Colonic mucosa (tissue), 4 donors: ENCODE results near the gene FLOT1. TPM values are rescaled to one million over a fixed set of nuclear protein-coding genes. Genes with fewer than 3 reads are reported as not detected.

Experiments used
- DNase-seq: peaks from one replicate; pipeline ENCODE4 v3.0.0-alpha.2; 2020
- H3K27ac ChIP-seq: fragments of 200-600 bp; one replicate; pipeline ENCODE4 v1.8.0; 2021
- H3K27me3 ChIP-seq: fragments of 200-600 bp; one replicate; pipeline ENCODE4 v1.8.0; 2021
- H3K36me3 ChIP-seq: fragments of 200-600 bp; one replicate; pipeline ENCODE4 v1.8.0; 2021
- H3K4me1 ChIP-seq: fragments of 200-600 bp; one replicate; pipeline ENCODE4 v1.8.0; 2021; ENCODE audit warnings: mild to moderate bottlenecking
- H3K4me3 ChIP-seq: fragments of 200-600 bp; one replicate; pipeline ENCODE4 v1.8.0; 2021
- H3K9ac ChIP-seq, 2 donors: one replicate each; pipeline ENCODE4 v1.7.0; 2013; ENCODE audit warnings: control low read depth in 2 of 2, low read depth in 2 of 2, low read length in 2 of 2
- H3K9me3 ChIP-seq: fragments of 200-600 bp; one replicate; pipeline ENCODE4 v1.8.0; 2021
- intact Hi-C: fragments of 100-400 bp; cut with DNase I; formaldehyde crosslinking; loops from one replicate; pipeline ENCODE4 v1.14.1; 2022
- total RNA-seq, 2 donors: library from RNA; stranded (reverse); fragmentation: NEBNext Ultra II Directional in 1 of 2; extraction: Animal tissue kit (Norgen Biotek cat#: 25700) in 1 of 2; gene quantifications; one replicate each; pipeline ENCODE4 v1.2.1, GENCODE V29; 2021
- TF ChIP-seq, protein P1 (sequence below): fragments of 200-600 bp; IDR thresholded peaks from one replicate; pipeline ENCODE4 v1.8.0; 2022; ENCODE audit warnings: antibody characterized with exemption, mild to moderate bottlenecking
- donor health status: healthy.
- donor health status: DM: no; HTN: no; CAD: no.
- donor health status: DM: no; HTN: no; CAD: no.

Gene FLOT1
- total RNA-seq, 2 donors from 2014 or later = 130 to 158 TPM

DNA sequence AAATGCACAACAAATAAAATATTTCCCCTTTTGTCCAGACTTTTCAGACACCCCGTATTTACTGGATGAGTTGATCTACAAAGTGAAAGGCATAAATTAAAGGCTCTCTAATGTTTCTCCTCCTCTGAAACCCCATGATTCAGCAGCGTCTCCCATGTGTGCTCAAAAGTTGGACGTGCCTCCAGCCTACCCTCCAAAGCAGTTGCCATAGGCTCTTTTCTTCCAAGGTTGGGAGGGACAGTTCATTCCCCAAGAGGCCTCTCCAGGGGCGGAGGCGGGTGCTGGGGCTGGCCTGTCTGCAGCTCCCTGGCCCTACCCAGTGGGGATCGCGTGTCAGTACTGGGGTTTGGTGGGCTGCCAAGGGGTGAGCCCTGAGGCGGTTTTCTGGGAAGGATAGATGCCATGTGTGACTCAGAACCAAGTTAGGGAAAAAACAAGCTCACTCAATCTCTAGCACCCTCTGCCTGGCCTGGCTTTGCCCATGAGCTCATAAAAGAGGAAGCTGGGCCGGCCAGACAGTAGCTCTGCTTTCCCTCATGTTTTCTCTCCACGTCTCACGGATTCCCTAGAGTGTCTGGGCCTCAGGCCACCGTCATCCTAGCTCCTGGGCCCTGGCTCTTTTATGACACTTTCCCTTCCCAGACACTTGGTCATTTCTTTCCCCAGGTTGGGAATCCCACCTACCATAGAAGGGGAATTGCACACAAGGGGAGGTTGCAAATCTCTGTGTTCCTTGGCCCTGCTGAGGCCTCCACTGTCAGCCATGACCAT is 9.9 kb upstream of the FLOT1 start:
- TF ChIP-seq, protein P1, sequence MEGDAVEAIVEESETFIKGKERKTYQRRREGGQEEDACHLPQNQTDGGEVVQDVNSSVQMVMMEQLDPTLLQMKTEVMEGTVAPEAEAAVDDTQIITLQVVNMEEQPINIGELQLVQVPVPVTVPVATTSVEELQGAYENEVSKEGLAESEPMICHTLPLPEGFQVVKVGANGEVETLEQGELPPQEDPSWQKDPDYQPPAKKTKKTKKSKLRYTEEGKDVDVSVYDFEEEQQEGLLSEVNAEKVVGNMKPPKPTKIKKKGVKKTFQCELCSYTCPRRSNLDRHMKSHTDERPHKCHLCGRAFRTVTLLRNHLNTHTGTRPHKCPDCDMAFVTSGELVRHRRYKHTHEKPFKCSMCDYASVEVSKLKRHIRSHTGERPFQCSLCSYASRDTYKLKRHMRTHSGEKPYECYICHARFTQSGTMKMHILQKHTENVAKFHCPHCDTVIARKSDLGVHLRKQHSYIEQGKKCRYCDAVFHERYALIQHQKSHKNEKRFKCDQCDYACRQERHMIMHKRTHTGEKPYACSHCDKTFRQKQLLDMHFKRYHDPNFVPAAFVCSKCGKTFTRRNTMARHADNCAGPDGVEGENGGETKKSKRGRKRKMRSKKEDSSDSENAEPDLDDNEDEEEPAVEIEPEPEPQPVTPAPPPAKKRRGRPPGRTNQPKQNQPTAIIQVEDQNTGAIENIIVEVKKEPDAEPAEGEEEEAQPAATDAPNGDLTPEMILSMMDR = no peak
- H3K36me3 ChIP-seq = no peaks in the 10 kb centered on the region
- peaks cover 10% of the 10 kb centered on the region for H3K4me1 ChIP-seq
- peak overlapping the region in 1 of 2 donors; percentile 27 for H3K9ac ChIP-seq
- no peaks in the 10 kb centered on the region for H3K9me3 ChIP-seq
- peak overlapping the region; percentile 56 for H3K27ac ChIP-seq
- intact Hi-C loops = no loop called here
- DNase-seq = peak; percentile 77
- no peak overlapping the region for H3K4me3 ChIP-seq
- H3K27me3 ChIP-seq = no peaks in the 10 kb centered on the region

DNA sequence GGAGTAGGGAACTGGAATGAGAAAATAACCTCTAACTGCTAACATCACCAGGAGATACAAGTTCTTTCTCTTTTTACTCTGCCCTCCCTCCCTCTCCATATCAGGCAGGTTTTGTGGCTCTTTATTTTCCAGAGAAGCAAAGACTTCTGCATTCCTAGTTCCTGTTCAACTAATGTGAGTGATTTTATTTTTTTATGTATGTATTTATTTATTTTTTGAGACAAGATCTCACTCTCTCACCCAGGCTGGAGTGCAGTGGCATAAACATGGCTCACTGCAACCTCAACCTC is 7.8 kb upstream of the FLOT1 start:
- Histone ChIP-seq H3K4me3 (no peak overlapping the region), H3K9me3 (no peaks in the 10 kb centered on the region), H3K36me3 (no peaks in the 10 kb centered on the region), H3K27ac (peak overlapping the region; percentile 78), H3K27me3 (no peaks in the 10 kb centered on the region), H3K4me1 (peaks cover 10% of the 10 kb centered on the region), H3K9ac (peak overlapping the region in 1 of 2 donors; percentile 70)
- DNase-seq = no peak
- intact Hi-C loops = no loop called here
- TF ChIP-seq, protein P1 = no peak

- no peaks in the 10 kb centered on the region for H3K36me3 ChIP-seq
- peak overlapping the region; percentile 78 for H3K27ac ChIP-seq
- peak overlapping the region; percentile 16 to 70 for H3K9ac ChIP-seq
- intact Hi-C loops = no loop called here
- H3K9me3 ChIP-seq = no peaks in the 10 kb centered on the region
- peak; percentile 85 for DNase-seq
- TF ChIP-seq, protein P1 = no peak
- H3K4me3 ChIP-seq = no peak overlapping the region
- peaks cover 12% of the 10 kb centered on the region for H3K4me1 ChIP-seq
- no peaks in the 10 kb centered on the region for H3K27me3 ChIP-seq
Observed at GRCh38 chr6:30749554-30750378, 7.3 kb upstream of the FLOT1 start.

GRCh38 chr6:30748851-30749540 is 6.5 kb upstream of the FLOT1 start:
- H3K27me3 ChIP-seq = no peaks in the 10 kb centered on the region
- no peaks in the 10 kb centered on the region for H3K9me3 ChIP-seq
- H3K9ac ChIP-seq = peak overlapping the region in 1 of 2 donors; percentile 70
- no peaks in the 10 kb centered on the region for H3K36me3 ChIP-seq
- TF ChIP-seq, protein P1 = no peak
- intact Hi-C loops = no loop called here
- no peak overlapping the region for H3K4me3 ChIP-seq
- peak overlapping the region; percentile 78 for H3K27ac ChIP-seq
- peak; percentile 29 for DNase-seq
- H3K4me1 ChIP-seq = peaks cover 14% of the 10 kb centered on the region
